Vagina (tissue), 2 donors: ENCODE data around the gene XYLB. TPM values are rescaled to one million over a fixed set of nuclear protein-coding genes. Genes with fewer than 3 reads are reported as not detected.

Source experiments
- DNase-seq, 2 donors: peaks; one replicate each; pipeline ENCODE4 v3.0.0-alpha.2; 2017; ENCODE audit errors: extremely low spot score in 2 of 2
- H3K27ac ChIP-seq: fragments of 200-600 bp; sonication (generic); one replicate; pipeline ENCODE4 v1.5.1; 2019
- H3K27me3 ChIP-seq: fragments of 200-600 bp; sonication (generic); one replicate; pipeline ENCODE4 v1.5.1; 2019
- H3K36me3 ChIP-seq, 2 donors: fragments of 200-600 bp; sonication (generic); one replicate each; pipeline ENCODE4 v1.5.1; 2017 to 2019
- H3K4me1 ChIP-seq: fragments of 200-600 bp; sonication (generic); one replicate; pipeline ENCODE4 v1.5.1; 2019
- H3K4me3 ChIP-seq, 2 donors: fragments of 200-600 bp; sonication (generic); 1 replicate in 1 of 2; 2 replicates in 1 of 2; pipeline ENCODE4 v1.5.1; 2016 to 2019
- H3K9me3 ChIP-seq: fragments of 200-600 bp; sonication (generic); one replicate; pipeline ENCODE4 v1.5.1; 2019
- CTCF ChIP-seq, 3 experiments: fragments of 450-650 bp in 2 of 3; fragments of 200-600 bp in 1 of 3; sonication (generic) in 1 of 3; IDR thresholded peaks; one replicate each; pipeline ENCODE4 v1.5.1; 2017 to 2019; ENCODE audit warnings: antibody characterized with exemption in 3 of 3, mild to moderate bottlenecking in 2 of 3, moderate library complexity in 2 of 3
- POLR2A ChIP-seq, 2 donors: fragments of 450-650 bp; IDR thresholded peaks; one replicate each; pipeline ENCODE4 v1.6.1; 2017; ENCODE audit warnings: antibody characterized with exemption in 2 of 2, mild to moderate bottlenecking in 2 of 2, moderate library complexity in 2 of 2
- POLR2AphosphoS5 ChIP-seq, 2 donors: sonication (generic); formaldehyde crosslinking; IDR thresholded peaks; one replicate each; pipeline ENCODE4 v1.9.0; 2017; ENCODE audit warnings: antibody characterized with exemption in 2 of 2, mild to moderate bottlenecking in 2 of 2, low read depth in 1 of 2; ENCODE audit not compliant: insufficient read depth in 1 of 2
- intact Hi-C: fragments of 100-400 bp; cut with DNase I; formaldehyde crosslinking; loops from one replicate; pipeline ENCODE4 v1.15.1; 2023
- total RNA-seq: library from RNA; depleted of rRNA; stranded (reverse); fragments of >200 nt; gene quantifications from one replicate; pipeline ENCODE4 v1.2.3, GENCODE V29; 2016

XYLB gene
- total RNA-seq, 1 donor from 2014 or later, result 3.4 TPM

GRCh38 chr3:38376098-38376816 is 29.7 kb downstream of the XYLB start:
- TF ChIP-seq POLR2AphosphoS5 (IDR thresholded peaks at IDR 0.05; ENCODE audit: insufficient read depth in 1 of 2, low read depth in 1 of 2), result peak in 1 of 2 donors; percentile 36
- TF ChIP-seq CTCF (IDR thresholded peaks at IDR 0.05), result no peak
- H3K27me3 ChIP-seq, result no peaks in the 10 kb centered on the region
- H3K9me3 ChIP-seq, result no peaks in the 10 kb centered on the region
- peaks cover 9% of the 10 kb centered on the region for H3K4me1 ChIP-seq
- intact Hi-C loops, result no loop called here
- H3K27ac ChIP-seq, result no peak overlapping the region
- peaks cover 0 to 13% of the 10 kb centered on the region in 2 donors for H3K36me3 ChIP-seq
- DNase-seq, result peak in 1 of 2 donors; percentile 92
- H3K4me3 ChIP-seq, result no peak overlapping the region

GRCh38 chr3:38379201-38379770 is 32.7 kb downstream of the XYLB start:
- no peaks in the 10 kb centered on the region for H3K9me3 ChIP-seq
- H3K27me3 ChIP-seq, result no peaks in the 10 kb centered on the region
- H3K27ac ChIP-seq, result no peak overlapping the region
- TF ChIP-seq CTCF (IDR thresholded peaks at IDR 0.05), result no peak
- no peak for TF ChIP-seq POLR2AphosphoS5 (IDR thresholded peaks at IDR 0.05; ENCODE audit: insufficient read depth in 1 of 2, low read depth in 1 of 2)
- TF ChIP-seq POLR2A (IDR thresholded peaks at IDR 0.05), result no peak
- H3K4me3 ChIP-seq, result no peak overlapping the region
- intact Hi-C loops, result no loop called here
- peak; percentile 84 for DNase-seq
- H3K4me1 ChIP-seq, result peaks cover 24% of the 10 kb centered on the region
- H3K36me3 ChIP-seq, result peaks cover 0 to 13% of the 10 kb centered on the region in 2 donors

- Histone ChIP-seq H3K4me1 (peaks cover 16% of the 10 kb centered on the region), H3K27ac (no peak overlapping the region), H3K4me3 (no peak overlapping the region), H3K36me3 (peaks cover 0 to 13% of the 10 kb centered on the region in 2 donors), H3K9me3 (no peaks in the 10 kb centered on the region), H3K27me3 (no peaks in the 10 kb centered on the region)
- no peak for DNase-seq
- TF ChIP-seq CTCF (IDR thresholded peaks at IDR 0.05), result no peak
- intact Hi-C loops, result no loop called here
Measured at GRCh38 chr3:38382506-38383080, 36.0 kb downstream of the XYLB start.

GRCh38 chr3:38383156-38383875 is 36.7 kb downstream of the XYLB start:
- Histone ChIP-seq H3K4me1 (peaks cover 16% of the 10 kb centered on the region), H3K4me3 (no peak overlapping the region), H3K27ac (no peak overlapping the region), H3K36me3 (peaks cover 0 to 9% of the 10 kb centered on the region in 2 donors), H3K9me3 (no peaks in the 10 kb centered on the region), H3K27me3 (no peaks in the 10 kb centered on the region)
- no peak for DNase-seq
- intact Hi-C loops, result no loop called here
- no peak for TF ChIP-seq POLR2A (IDR thresholded peaks at IDR 0.05)
- no peak for TF ChIP-seq POLR2AphosphoS5 (IDR thresholded peaks at IDR 0.05; ENCODE audit: insufficient read depth in 1 of 2, low read depth in 1 of 2)
- no peak for TF ChIP-seq CTCF (IDR thresholded peaks at IDR 0.05)
